Fibroblast of the aortic adventitia (primary cell): ENCODE measurements around the gene GLRX3. TPM values are rescaled to one million over a fixed set of nuclear protein-coding genes. Genes with fewer than 3 reads are reported as not detected.

Experiments
- DNase-seq: peaks from one replicate; pipeline ENCODE4 v3.0.0-alpha.2; 2010; ENCODE audit warnings: low read depth
- H3K4me3 ChIP-seq: 2 replicates; pipeline ENCODE4 v1.5.1; 2011; ENCODE audit warnings: low read depth, mild to moderate bottlenecking, control low read depth, low read length, moderate library complexity
- CTCF ChIP-seq: IDR thresholded peaks from 2 replicates; pipeline ENCODE4 v1.5.1; 2011; ENCODE audit warnings: mild to moderate bottlenecking, low read length, control low read depth, inconsistent platforms; ENCODE audit not compliant: insufficient read depth
- total RNA-seq: library from RNA; depleted of rRNA; stranded (reverse); fragments of >200 nt; gene quantifications from 2 replicates; pipeline ENCODE4 v1.2.3, GENCODE V29; 2012; ENCODE audit warnings: low replicate concordance

The GLRX3 gene
- total RNA-seq, 1 donor = 124 TPM

- no peak for DNase-seq
- no peak for TF ChIP-seq CTCF
- no peak overlapping the region for H3K4me3 ChIP-seq
Measured at GRCh38 chr10:130222381-130222780, 86.2 kb downstream of the GLRX3 start.

GRCh38 chr10:130224228-130224627, 88.0 kb downstream of the GLRX3 start:
- no peak for DNase-seq
- TF ChIP-seq CTCF = no peak
- H3K4me3 ChIP-seq = no peak overlapping the region

GRCh38 chr10:130226012-130226411, 89.8 kb downstream of the GLRX3 start:
- no peak for DNase-seq
- no peak for TF ChIP-seq CTCF
- H3K4me3 ChIP-seq = no peak overlapping the region

GRCh38 chr10:130227883-130228282, 91.7 kb downstream of the GLRX3 start:
- no peak overlapping the region for H3K4me3 ChIP-seq
- no peak for TF ChIP-seq CTCF
- DNase-seq = no peak

Other genes starting within 250 kb of the GLRX3 start
- gene EBF3, start 172.1 kb upstream of the GLRX3 start, total RNA-seq = 5.2 and 14.7 TPM in 2 replicates
- 0.49 and 2.0 TPM in 2 replicates for gene C10orf143, start 25.6 kb upstream of the GLRX3 start, total RNA-seq